NT2/D1 (cell line): ENCODE results near the gene ATP4B.

Experiments
- SUZ12 ChIP-seq: IDR thresholded peaks from 2 replicates; pipeline ENCODE4 v1.6.1; 2011; ENCODE audit not compliant: insufficient read length, insufficient read depth; ENCODE audit errors: extremely low read depth
- ZNF274 ChIP-seq: IDR thresholded peaks from 2 replicates; pipeline ENCODE4 v1.6.1; 2011; ENCODE audit warnings: mild to moderate bottlenecking, low read depth, low read length

- TF ChIP-seq SUZ12 (no peak), ZNF274 (no peak)
Measured at GRCh38 chr13:113629866-113630265, 28.1 kb downstream of the ATP4B start.
